Osteocyte (in vitro differentiated cells): ENCODE results near the gene SLAMF6. TPM values are rescaled to one million over a fixed set of nuclear protein-coding genes. Genes with fewer than 3 reads are reported as not detected.
"Not testable (repeated sequence)": the region's sequence is repeated elsewhere in the genome, so short reads cannot be mapped to it uniquely, and the experiment has no call there.

Source experiments
- DNase-seq: peaks from one replicate; pipeline ENCODE4 v3.0.0; 2021; ENCODE audit warnings: mixed read lengths; ENCODE audit not compliant: unreplicated experiment; ENCODE audit errors: extremely low spot score
- H3K27ac Mint-ChIP-seq: one replicate; pipeline ENCODE4 v1.8.0; 2021; ENCODE audit warnings: mild to moderate bottlenecking, mixed read lengths; ENCODE audit not compliant: unreplicated experiment
- H3K27me3 Mint-ChIP-seq: one replicate; pipeline ENCODE4 v1.8.0; 2021; ENCODE audit warnings: mixed read lengths; ENCODE audit not compliant: unreplicated experiment
- H3K36me3 Mint-ChIP-seq: one replicate; pipeline ENCODE4 v1.8.0; 2021; ENCODE audit warnings: mixed read lengths; ENCODE audit not compliant: unreplicated experiment
- H3K4me1 Mint-ChIP-seq: one replicate; pipeline ENCODE4 v1.8.0; 2021; ENCODE audit warnings: mixed read lengths; ENCODE audit not compliant: unreplicated experiment
- H3K4me3 Mint-ChIP-seq: one replicate; pipeline ENCODE4 v1.8.0; 2021; ENCODE audit warnings: mild to moderate bottlenecking, moderate library complexity, mixed read lengths; ENCODE audit not compliant: unreplicated experiment
- H3K9me3 Mint-ChIP-seq: one replicate; pipeline ENCODE4 v1.8.0; 2021; ENCODE audit warnings: mixed read lengths; ENCODE audit not compliant: unreplicated experiment
- CTCF ChIP-seq: fragments of 200-600 bp; sonication (generic); IDR thresholded peaks from 2 replicates; pipeline ENCODE4 v1.5.0; 2021; ENCODE audit warnings: antibody characterized with exemption, mild to moderate bottlenecking, moderate library complexity
- total RNA-seq: library from RNA; stranded (reverse); gene quantifications from 2 replicates; pipeline ENCODE4 v1.2.1, GENCODE V29; 2021

The SLAMF6 gene
- total RNA-seq, 1 donor from 2014 or later: not detected

GRCh38 chr1:160538985-160539651, 16.1 kb upstream of the SLAMF6 start:
- no peak for TF ChIP-seq CTCF
- H3K9me3 Mint-ChIP-seq: peaks cover 13% of the 10 kb centered on the region
- no peak for DNase-seq
- H3K36me3 Mint-ChIP-seq: no peaks in the 10 kb centered on the region
- no peak overlapping the region for H3K27ac Mint-ChIP-seq
- H3K27me3 Mint-ChIP-seq: no peaks in the 10 kb centered on the region
- H3K4me3 Mint-ChIP-seq: no peak overlapping the region
- H3K4me1 Mint-ChIP-seq: peaks cover 7% of the 10 kb centered on the region

DNA sequence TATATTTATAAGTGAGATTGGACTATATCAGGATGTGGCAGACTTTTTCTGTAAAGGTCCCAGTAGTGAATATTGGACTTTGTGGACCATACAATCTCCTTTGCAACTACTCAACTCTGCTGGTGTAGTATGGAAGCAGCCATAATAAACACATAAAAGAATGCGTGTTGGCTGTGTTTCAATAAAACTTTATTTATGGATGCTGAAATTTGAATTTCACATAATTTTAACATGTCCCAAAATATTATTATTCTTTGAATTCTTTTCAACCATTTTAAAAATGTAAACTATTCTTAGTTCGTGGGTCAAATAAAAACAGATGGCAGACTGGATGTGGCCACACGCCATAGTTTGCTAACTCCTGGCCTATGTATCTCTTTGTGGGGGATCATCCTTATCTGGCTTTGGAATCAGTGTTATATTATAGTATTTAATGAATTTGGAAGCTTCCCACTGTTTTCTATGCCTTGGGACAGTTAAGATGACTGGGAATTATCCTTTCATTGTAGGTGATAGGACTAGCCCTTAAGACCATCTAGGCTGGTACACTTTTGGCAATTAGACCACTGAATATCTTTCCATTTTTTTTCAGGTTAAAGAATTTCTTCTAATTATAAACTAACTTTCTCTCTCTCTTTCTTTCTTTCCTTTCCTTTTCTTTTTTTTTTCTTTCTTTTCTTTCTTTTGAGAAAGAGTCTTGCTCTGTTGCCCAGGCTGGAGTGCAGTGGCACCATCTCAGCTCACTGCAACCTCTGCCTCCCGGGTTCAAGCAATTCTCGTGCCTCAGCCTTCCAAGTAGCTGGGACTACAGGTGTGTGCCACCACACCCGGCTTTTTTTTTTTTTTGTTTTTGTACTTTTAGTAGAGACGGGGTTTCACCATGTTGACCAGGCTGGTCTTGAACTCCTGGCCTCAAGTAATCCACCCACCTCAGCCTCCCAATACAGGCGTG, 14.9 kb upstream of the SLAMF6 start:
- DNase-seq: no peak
- Mint-ChIP-seq H3K4me3 (no peak overlapping the region), H3K27me3 (no peaks in the 10 kb centered on the region), H3K36me3 (no peaks in the 10 kb centered on the region), H3K9me3 (peaks cover 18% of the 10 kb centered on the region), H3K27ac (no peak overlapping the region), H3K4me1 (peaks cover 7% of the 10 kb centered on the region)
- no peak for TF ChIP-seq CTCF

GRCh38 chr1:160534823-160535605, 12.0 kb upstream of the SLAMF6 start:
- DNase-seq: no peak
- Mint-ChIP-seq H3K4me1 (no peaks in the 10 kb centered on the region), H3K27me3 (no peaks in the 10 kb centered on the region), H3K9me3 (peaks cover 18% of the 10 kb centered on the region), H3K4me3 (no peak overlapping the region), H3K36me3 (no peaks in the 10 kb centered on the region), H3K27ac (no peak overlapping the region)
- TF ChIP-seq CTCF: no peak

GRCh38 chr1:160532557-160532813, 9.4 kb upstream of the SLAMF6 start:
- H3K27me3 Mint-ChIP-seq, H3K36me3 Mint-ChIP-seq, DNase-seq, H3K4me3 Mint-ChIP-seq, H3K27ac Mint-ChIP-seq, H3K4me1 Mint-ChIP-seq: not testable (repeated sequence)
- H3K9me3 Mint-ChIP-seq: peaks cover 18% of the 10 kb centered on the region

DNA sequence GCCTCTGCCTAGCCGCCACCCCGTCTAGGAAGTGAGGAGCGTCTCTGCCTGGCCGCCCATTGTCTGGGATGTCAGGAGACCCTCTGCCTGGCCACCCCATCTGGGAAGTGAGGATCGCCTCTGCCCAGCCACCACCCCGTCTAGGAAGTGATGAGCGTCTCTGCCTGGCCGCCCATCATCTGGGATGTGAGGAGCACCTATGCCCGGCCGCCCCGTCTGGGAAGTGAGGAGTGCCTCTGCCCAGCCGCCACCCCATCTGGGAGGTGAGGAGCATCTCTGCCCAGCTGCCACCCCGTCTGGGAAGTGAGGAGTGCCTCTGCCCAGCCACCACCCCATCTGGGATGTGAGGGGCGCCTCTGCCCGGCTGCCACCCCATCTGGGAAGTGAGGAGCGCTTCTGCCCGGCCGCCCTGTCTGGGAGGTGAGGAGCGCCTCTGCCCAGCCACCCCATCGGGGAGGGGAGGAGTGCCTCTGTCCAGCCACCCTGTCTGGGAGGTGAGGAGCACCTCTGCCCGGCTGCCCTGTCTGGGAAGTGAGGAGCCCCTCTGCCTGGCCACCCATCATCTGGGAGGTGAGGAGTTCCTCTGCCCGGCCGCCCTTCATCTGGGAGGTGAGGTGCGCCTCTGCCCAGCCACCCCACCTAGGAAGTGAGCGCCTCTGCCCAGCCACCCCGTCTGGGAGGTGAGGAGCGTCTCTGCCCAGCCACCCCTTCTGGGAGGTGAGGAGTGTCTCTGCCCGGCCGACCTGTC, 8.9 kb upstream of the SLAMF6 start:
- H3K9me3 Mint-ChIP-seq: peaks cover 18% of the 10 kb centered on the region
- not testable (repeated sequence) for DNase-seq, H3K27me3 Mint-ChIP-seq, H3K36me3 Mint-ChIP-seq, H3K27ac Mint-ChIP-seq, H3K4me1 Mint-ChIP-seq, H3K4me3 Mint-ChIP-seq

DNA sequence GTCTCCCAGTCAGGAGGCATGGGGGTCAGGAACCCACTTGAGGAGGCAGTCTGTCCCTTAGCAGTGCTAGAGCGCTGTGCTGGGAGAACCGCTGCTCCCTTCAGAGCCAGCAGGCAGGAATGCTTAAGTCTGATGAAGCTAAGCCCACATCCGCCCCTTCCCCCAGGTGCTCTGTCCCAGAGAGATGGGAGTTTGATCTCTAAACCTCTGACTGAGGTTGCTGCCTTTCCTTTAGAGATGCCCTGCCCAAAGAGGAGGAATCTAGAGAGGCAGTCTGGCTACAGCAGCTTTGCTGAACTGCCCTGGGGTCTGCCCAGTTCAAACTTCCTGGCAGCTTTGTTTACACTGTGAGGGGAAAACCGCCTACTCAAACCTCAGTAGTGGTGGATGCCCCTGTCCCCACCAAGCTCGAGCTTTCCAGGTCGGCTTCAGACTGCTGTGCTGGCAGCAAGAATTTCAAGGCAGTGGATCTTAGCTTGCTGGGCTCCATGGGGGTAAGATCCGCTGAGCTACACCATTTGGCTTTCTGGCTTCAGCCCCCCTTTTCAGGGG, 6.4 kb upstream of the SLAMF6 start:
- not testable (repeated sequence) for H3K36me3 Mint-ChIP-seq, DNase-seq, H3K4me3 Mint-ChIP-seq, H3K27me3 Mint-ChIP-seq, H3K4me1 Mint-ChIP-seq, H3K27ac Mint-ChIP-seq
- peaks cover 12% of the 10 kb centered on the region for H3K9me3 Mint-ChIP-seq

DNA sequence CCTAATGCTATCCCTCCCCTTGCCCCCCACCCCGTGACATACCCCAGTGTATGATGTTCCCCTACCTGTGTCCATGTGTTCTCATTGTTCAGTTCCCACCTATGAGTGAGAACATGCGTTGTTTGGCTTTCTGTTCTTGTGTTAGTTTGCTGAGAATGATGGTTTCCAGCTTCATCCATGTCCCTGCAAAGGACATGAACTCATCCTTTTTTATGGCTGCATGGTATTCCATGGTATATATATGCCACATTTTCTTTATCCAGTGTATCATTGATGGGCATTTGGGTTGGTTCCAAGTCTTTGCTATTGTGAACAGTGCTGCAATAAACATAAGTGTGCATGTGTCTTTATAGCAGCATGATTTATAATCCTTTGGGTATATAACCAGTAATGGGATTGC, 734 bp upstream of the SLAMF6 start:
- not testable (repeated sequence) for H3K27me3 Mint-ChIP-seq, DNase-seq, H3K4me3 Mint-ChIP-seq, H3K9me3 Mint-ChIP-seq, H3K27ac Mint-ChIP-seq, H3K4me1 Mint-ChIP-seq, H3K36me3 Mint-ChIP-seq
